Liver (tissue), 3 donors: ENCODE results near the gene STAT5B.
"Not testable (repeated sequence)": the region's sequence is repeated elsewhere in the genome, so short reads cannot be mapped to it uniquely, and the experiment has no call there.

Experiments used
- CTCF ChIP-seq: fragments of 150-350 bp; IDR thresholded peaks from 2 replicates; pipeline ENCODE4 v1.5.1; 2017; ENCODE audit warnings: improper control_type of control experiment, low read depth, low read length; ENCODE audit not compliant: missing input control
- SP1 ChIP-seq: IDR thresholded peaks from 2 replicates; pipeline ENCODE4 v1.6.1; 2018; ENCODE audit warnings: antibody characterized with exemption, mild to moderate bottlenecking
- donor health status: healthy.
- donor health status: healthy.

GRCh38 chr17:42305031-42305330 lies 28.8 kb upstream of the STAT5B start:
- not testable (repeated sequence) for TF ChIP-seq SP1, CTCF
